ENCODE measurements around the gene DNAJC5G.
A peak's percentile ranks its signal among the peaks of the same experiment; 100 is the strongest.

Gene DNAJC5G

GRCh38 chr2:27255187-27255586 is 20.0 kb upstream of the DNAJC5G start:
- intact Hi-C loops (cut with DNase I; ENCODE audit: low total_unique reads): no loop called here
- H3K9me3 ChIP-seq: no peaks in the 10 kb centered on the region
- TF ChIP-seq, protein P1, sequence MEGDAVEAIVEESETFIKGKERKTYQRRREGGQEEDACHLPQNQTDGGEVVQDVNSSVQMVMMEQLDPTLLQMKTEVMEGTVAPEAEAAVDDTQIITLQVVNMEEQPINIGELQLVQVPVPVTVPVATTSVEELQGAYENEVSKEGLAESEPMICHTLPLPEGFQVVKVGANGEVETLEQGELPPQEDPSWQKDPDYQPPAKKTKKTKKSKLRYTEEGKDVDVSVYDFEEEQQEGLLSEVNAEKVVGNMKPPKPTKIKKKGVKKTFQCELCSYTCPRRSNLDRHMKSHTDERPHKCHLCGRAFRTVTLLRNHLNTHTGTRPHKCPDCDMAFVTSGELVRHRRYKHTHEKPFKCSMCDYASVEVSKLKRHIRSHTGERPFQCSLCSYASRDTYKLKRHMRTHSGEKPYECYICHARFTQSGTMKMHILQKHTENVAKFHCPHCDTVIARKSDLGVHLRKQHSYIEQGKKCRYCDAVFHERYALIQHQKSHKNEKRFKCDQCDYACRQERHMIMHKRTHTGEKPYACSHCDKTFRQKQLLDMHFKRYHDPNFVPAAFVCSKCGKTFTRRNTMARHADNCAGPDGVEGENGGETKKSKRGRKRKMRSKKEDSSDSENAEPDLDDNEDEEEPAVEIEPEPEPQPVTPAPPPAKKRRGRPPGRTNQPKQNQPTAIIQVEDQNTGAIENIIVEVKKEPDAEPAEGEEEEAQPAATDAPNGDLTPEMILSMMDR (IDR thresholded peaks at IDR 0.05): no peak
- no peak overlapping the region for H3K27ac ChIP-seq
- H3K4me3 ChIP-seq: no peak overlapping the region
- no peak for DNase-seq
- H3K36me3 ChIP-seq: no peaks in the 10 kb centered on the region
- peaks cover 0 to 14% (median 0%) of the 10 kb centered on the region in 4 donors for H3K4me1 ChIP-seq
- H3K27me3 ChIP-seq: peaks cover 0 to 32% of the 10 kb centered on the region in 2 donors

- no peak overlapping the region for H3K4me3 ChIP-seq
- peaks cover 0 to 35% of the 10 kb centered on the region in 2 donors for H3K27me3 ChIP-seq
- peaks cover 0 to 13% (median 0%) of the 10 kb centered on the region in 4 donors for H3K4me1 ChIP-seq
- no peak overlapping the region for H3K27ac ChIP-seq
- no peak for DNase-seq
- no peaks in the 10 kb centered on the region for H3K36me3 ChIP-seq
- H3K9me3 ChIP-seq: no peaks in the 10 kb centered on the region
- TF ChIP-seq, protein P1 (IDR thresholded peaks at IDR 0.05): no peak
- intact Hi-C loops (cut with DNase I; ENCODE audit: low total_unique reads): no loop called here
These were observed 19.6 kb upstream of the DNAJC5G start for GRCh38 chr2:27255660-27256059.

- DNase-seq: no peak
- TF ChIP-seq, protein P1 (IDR thresholded peaks at IDR 0.05): no peak
- Histone ChIP-seq H3K27me3 (peaks cover 0 to 48% of the 10 kb centered on the region in 2 donors), H3K9me3 (no peaks in the 10 kb centered on the region), H3K36me3 (no peaks in the 10 kb centered on the region), H3K27ac (no peak overlapping the region), H3K4me3 (no peak overlapping the region), H3K4me1 (peaks cover 0 to 18% (median 3%) of the 10 kb centered on the region in 4 donors)
- intact Hi-C loops (cut with DNase I; ENCODE audit: low total_unique reads): no loop called here
These were observed 18.3 kb upstream of the DNAJC5G start for GRCh38 chr2:27256855-27257454.

GRCh38 chr2:27258051-27258450 is 17.2 kb upstream of the DNAJC5G start:
- TF ChIP-seq, protein P1 (IDR thresholded peaks at IDR 0.05): no peak
- H3K4me1 ChIP-seq: peaks cover 0 to 29% (median 14%) of the 10 kb centered on the region in 4 donors
- H3K27ac ChIP-seq: no peak overlapping the region
- H3K4me3 ChIP-seq: no peak overlapping the region
- H3K27me3 ChIP-seq: peaks cover 0 to 59% of the 10 kb centered on the region in 2 donors
- H3K9me3 ChIP-seq: no peaks in the 10 kb centered on the region
- DNase-seq: no peak
- no peaks in the 10 kb centered on the region for H3K36me3 ChIP-seq
- intact Hi-C loops (cut with DNase I; ENCODE audit: low total_unique reads): no loop called here

DNA sequence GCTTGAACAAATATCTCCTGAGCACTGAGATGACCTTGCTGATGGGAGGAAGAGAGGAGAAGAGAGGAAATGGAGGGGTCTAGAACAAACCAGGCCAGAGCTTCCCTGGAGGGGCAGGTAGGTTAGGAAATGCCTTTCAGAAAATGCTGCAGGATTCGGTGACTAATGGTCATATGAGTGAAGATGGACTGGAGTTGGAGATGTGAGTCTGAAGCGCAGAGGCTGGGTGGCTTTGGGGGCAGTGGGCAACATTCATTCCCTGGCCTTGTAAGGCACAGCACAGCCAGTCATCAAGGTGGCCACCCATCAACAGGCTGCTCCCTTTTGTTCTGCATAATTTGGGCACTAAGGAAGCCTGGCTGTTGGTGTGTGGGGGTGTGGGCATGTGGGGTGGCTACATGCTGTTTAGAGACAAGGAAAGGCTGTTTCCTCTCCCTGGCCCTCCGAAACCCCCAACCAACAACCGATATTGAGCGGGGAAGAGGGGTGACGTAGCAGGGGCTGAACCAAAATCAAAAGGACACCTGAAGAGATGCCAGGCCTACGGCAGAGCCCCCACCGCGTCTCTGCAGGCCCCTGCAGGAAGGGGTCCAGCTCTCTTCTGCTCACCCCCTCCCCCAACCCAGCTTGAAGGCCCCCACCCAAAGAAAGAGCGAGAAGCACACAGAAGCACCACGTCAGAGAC is 13.8 kb upstream of the DNAJC5G start:
- peaks cover 0 to 92% of the 10 kb centered on the region in 2 donors for H3K27me3 ChIP-seq
- peak overlapping the region; percentile 46 to 48 for H3K4me3 ChIP-seq
- no peak for DNase-seq

More for the DNA sequence above, 13.8 kb upstream of the DNAJC5G start:
- TF ChIP-seq, protein P1 (IDR thresholded peaks at IDR 0.05): no peak
- no peak overlapping the region for H3K27ac ChIP-seq
- intact Hi-C loops (cut with DNase I; ENCODE audit: low total_unique reads): no loop called here
- H3K4me1 ChIP-seq: peaks cover 0 to 38% (median 36%) of the 10 kb centered on the region in 4 donors
- H3K9me3 ChIP-seq: no peaks in the 10 kb centered on the region
- no peaks in the 10 kb centered on the region for H3K36me3 ChIP-seq
